Neural progenitor cell (in vitro differentiated cells): ENCODE measurements around the gene POU2F2. TPM values are rescaled to one million over a fixed set of nuclear protein-coding genes. Genes with fewer than 3 reads are reported as not detected.
A peak's percentile ranks its signal among the peaks of the same experiment; 100 is the strongest.

Experiments used
- DNase-seq: peaks from one replicate; pipeline ENCODE4 v3.0.0-alpha.2; 2016; ENCODE audit warnings: low spot score
- H2AFZ ChIP-seq: fragments of 200-600 bp; sonication (generic); replicated peaks from 2 replicates; pipeline ENCODE4 v1.6.1; 2016; ENCODE audit warnings: antibody characterized with exemption
- H3F3A ChIP-seq: fragments of 200-600 bp; sonication (generic); 2 replicates; pipeline ENCODE4 v1.6.1; 2016; ENCODE audit warnings: antibody characterized with exemption, low read depth
- H3K27ac ChIP-seq: fragments of 200-600 bp; sonication (generic); 2 replicates; pipeline ENCODE4 v1.5.1; 2016; ENCODE audit warnings: mild to moderate bottlenecking
- H3K27me3 ChIP-seq: fragments of 200-600 bp; sonication (generic); 2 replicates; pipeline ENCODE4 v1.6.1; 2016; ENCODE audit warnings: mild to moderate bottlenecking, moderate library complexity
- H3K36me3 ChIP-seq: fragments of 200-600 bp; sonication (generic); 2 replicates; pipeline ENCODE4 v1.5.1; 2016
- H3K4me1 ChIP-seq: fragments of 200-600 bp; sonication (generic); 2 replicates; pipeline ENCODE4 v1.6.1; 2016; ENCODE audit warnings: mixed run types
- H3K4me2 ChIP-seq: fragments of 200-600 bp; sonication (generic); 2 replicates; pipeline ENCODE4 v1.6.1; 2016
- H3K4me3 ChIP-seq: fragments of 200-600 bp; sonication (generic); 2 replicates; pipeline ENCODE4 v1.5.1; 2016
- H3K79me2 ChIP-seq: fragments of 200-600 bp; sonication (generic); 2 replicates; pipeline ENCODE4 v1.6.1; 2016; ENCODE audit warnings: low read depth
- H3K9ac ChIP-seq: fragments of 200-600 bp; sonication (generic); 2 replicates; pipeline ENCODE4 v1.6.1; 2016
- H3K9me3 ChIP-seq: fragments of 200-600 bp; sonication (generic); 2 replicates; pipeline ENCODE4 v1.5.1; 2016; ENCODE audit warnings: low read depth
- H4K20me1 ChIP-seq: fragments of 200-600 bp; sonication (generic); 2 replicates; pipeline ENCODE4 v1.6.1; 2016; ENCODE audit warnings: low read depth
- H3K27ac Mint-ChIP-seq: 3 replicates; pipeline ENCODE4 v1.8.0; 2021; ENCODE audit warnings: mixed read lengths
- H3K27me3 Mint-ChIP-seq: 2 replicates; pipeline ENCODE4 v1.8.0; 2022; ENCODE audit warnings: low read depth, mild to moderate bottlenecking, inconsistent platforms, moderate library complexity, mixed read lengths; ENCODE audit not compliant: insufficient read depth
- H3K36me3 Mint-ChIP-seq: 3 replicates; pipeline ENCODE4 v1.8.0; 2021; ENCODE audit warnings: mixed read lengths
- H3K4me1 Mint-ChIP-seq: 3 replicates; pipeline ENCODE4 v1.8.0; 2021; ENCODE audit warnings: mixed read lengths
- H3K4me3 Mint-ChIP-seq: 3 replicates; pipeline ENCODE4 v1.8.0; 2021; ENCODE audit warnings: mild to moderate bottlenecking, moderate library complexity, mixed read lengths
- H3K9me3 Mint-ChIP-seq: 3 replicates; pipeline ENCODE4 v1.8.0; 2020; ENCODE audit warnings: mixed read lengths
- EZH2 ChIP-seq: fragments of 200-600 bp; sonication (generic); IDR thresholded peaks from 2 replicates; pipeline ENCODE4 v1.6.1; 2017; ENCODE audit warnings: antibody characterized with exemption, mild to moderate bottlenecking, moderate library complexity
- EZH2phosphoT487 ChIP-seq: fragments of 200-600 bp; sonication (generic); IDR thresholded peaks from 2 replicates; pipeline ENCODE4 v1.6.1; 2017; ENCODE audit warnings: antibody characterized with exemption
- total RNA-seq: library from RNA; depleted of rRNA; stranded (reverse); fragments of >200 nt; gene quantifications from 2 replicates; pipeline ENCODE4 v1.2.3, GENCODE V29; 2015; ENCODE audit warnings: low replicate concordance
- TF ChIP-seq, protein P1 (sequence below): fragments of 200-600 bp; sonication (generic); IDR thresholded peaks from 2 replicates; pipeline ENCODE4 v1.5.1; 2017; ENCODE audit warnings: antibody characterized with exemption, mild to moderate bottlenecking

Gene POU2F2
- total RNA-seq, 1 donor from 2014 or later: 0.69 TPM

DNA sequence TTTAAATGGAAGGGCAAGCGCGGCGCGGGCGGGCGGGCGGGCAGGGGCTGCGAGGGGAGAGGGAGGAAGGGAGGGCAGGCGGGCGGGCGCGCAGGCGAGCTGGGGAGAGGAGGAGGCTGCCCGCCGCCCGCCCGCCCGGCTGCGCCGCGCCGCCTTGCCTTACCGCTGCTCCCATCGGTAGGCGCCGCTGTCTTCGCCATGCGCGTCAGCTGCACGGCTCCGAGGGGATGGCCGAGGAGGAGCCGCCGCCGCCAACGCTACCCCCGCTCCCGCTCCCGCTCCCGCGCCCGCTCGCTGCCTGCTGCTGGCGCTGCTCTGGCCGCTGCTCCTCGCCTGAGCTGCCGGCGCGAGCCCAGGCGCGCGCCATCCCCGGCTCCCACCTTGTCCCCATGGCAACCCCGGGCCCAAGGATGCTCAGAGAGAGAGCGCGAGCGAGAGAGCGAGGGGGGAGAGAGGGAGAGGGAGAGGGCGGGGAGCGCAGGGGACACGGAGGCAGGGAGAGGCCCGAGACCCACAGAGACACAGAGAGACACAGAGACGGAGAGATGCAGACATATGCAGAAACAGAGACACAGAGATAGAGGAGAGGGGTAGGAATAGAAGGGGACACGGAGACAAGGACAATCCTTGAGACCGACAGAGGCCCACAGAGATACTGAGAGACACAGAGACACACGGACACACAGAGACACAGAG, 44.9 kb upstream of the POU2F2 start:
- H3K9me3 ChIP-seq: no peaks in the 10 kb centered on the region
- H3K27ac Mint-ChIP-seq: no peak overlapping the region
- no peaks in the 10 kb centered on the region for H3K79me2 ChIP-seq
- no peak overlapping the region for H3K9ac ChIP-seq
- peak overlapping the region; percentile 98 for H3K4me2 ChIP-seq
- H3K4me1 Mint-ChIP-seq: peaks cover 20% of the 10 kb centered on the region
- H3K4me3 ChIP-seq: peak overlapping the region; percentile 61
- no peak overlapping the region for H3K4me3 Mint-ChIP-seq
- H3K27me3 Mint-ChIP-seq: peaks cover 40% of the 10 kb centered on the region
- TF ChIP-seq, protein P1, sequence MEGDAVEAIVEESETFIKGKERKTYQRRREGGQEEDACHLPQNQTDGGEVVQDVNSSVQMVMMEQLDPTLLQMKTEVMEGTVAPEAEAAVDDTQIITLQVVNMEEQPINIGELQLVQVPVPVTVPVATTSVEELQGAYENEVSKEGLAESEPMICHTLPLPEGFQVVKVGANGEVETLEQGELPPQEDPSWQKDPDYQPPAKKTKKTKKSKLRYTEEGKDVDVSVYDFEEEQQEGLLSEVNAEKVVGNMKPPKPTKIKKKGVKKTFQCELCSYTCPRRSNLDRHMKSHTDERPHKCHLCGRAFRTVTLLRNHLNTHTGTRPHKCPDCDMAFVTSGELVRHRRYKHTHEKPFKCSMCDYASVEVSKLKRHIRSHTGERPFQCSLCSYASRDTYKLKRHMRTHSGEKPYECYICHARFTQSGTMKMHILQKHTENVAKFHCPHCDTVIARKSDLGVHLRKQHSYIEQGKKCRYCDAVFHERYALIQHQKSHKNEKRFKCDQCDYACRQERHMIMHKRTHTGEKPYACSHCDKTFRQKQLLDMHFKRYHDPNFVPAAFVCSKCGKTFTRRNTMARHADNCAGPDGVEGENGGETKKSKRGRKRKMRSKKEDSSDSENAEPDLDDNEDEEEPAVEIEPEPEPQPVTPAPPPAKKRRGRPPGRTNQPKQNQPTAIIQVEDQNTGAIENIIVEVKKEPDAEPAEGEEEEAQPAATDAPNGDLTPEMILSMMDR: peak; percentile 51
- no peak for TF ChIP-seq EZH2
- peaks cover 4% of the 10 kb centered on the region for H3K4me1 ChIP-seq
- peak; percentile 96 for DNase-seq
- H4K20me1 ChIP-seq: peaks cover 41% of the 10 kb centered on the region
- H3K36me3 Mint-ChIP-seq: no peaks in the 10 kb centered on the region
- H3K9me3 Mint-ChIP-seq: no peaks in the 10 kb centered on the region
- peaks cover 38% of the 10 kb centered on the region for H3F3A ChIP-seq
- no peak overlapping the region for H3K27ac ChIP-seq
- H3K27me3 ChIP-seq: peaks cover 100% of the 10 kb centered on the region
- H3K36me3 ChIP-seq: no peaks in the 10 kb centered on the region
- peak overlapping the region; percentile 40 for H2AFZ ChIP-seq

DNA sequence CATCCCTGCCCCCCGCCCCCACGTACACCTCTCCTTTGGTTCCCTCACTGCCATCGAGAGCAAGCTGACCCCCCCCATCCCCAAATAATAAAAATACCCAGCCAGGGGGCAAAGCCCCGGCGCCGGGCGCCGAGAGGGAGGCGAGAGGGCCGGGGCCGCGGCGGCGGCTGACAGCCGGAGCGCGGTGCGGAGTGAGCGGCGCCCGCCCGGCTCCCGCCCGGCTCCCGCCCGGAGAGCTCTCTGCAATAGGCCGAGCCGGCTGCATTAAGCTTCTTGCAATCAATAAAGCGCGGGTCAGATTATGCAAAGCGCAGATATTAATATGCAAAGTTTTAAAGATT, 44.4 kb upstream of the POU2F2 start:
- Mint-ChIP-seq H3K27ac (no peak overlapping the region), H3K4me3 (peak overlapping the region; percentile 86), H3K36me3 (no peaks in the 10 kb centered on the region), H3K4me1 (peaks cover 25% of the 10 kb centered on the region), H3K9me3 (no peaks in the 10 kb centered on the region), H3K27me3 (peaks cover 39% of the 10 kb centered on the region)
- peaks cover 38% of the 10 kb centered on the region for H3F3A ChIP-seq
- no peaks in the 10 kb centered on the region for H3K9me3 ChIP-seq
- H3K9ac ChIP-seq: no peak overlapping the region
- peak overlapping the region; percentile 61 for H3K4me3 ChIP-seq
- peaks cover 100% of the 10 kb centered on the region for H3K27me3 ChIP-seq
- no peak overlapping the region for H3K27ac ChIP-seq
- H3K4me1 ChIP-seq: peaks cover 4% of the 10 kb centered on the region
- no peaks in the 10 kb centered on the region for H3K79me2 ChIP-seq
- no peaks in the 10 kb centered on the region for H3K36me3 ChIP-seq
- H2AFZ ChIP-seq: no peak overlapping the region
- H4K20me1 ChIP-seq: peaks cover 41% of the 10 kb centered on the region
- peak; percentile 76 for DNase-seq
- TF ChIP-seq EZH2phosphoT487 (no peak), EZH2 (peak; percentile 84)
- TF ChIP-seq, protein P1: no peak
- H3K4me2 ChIP-seq: peak overlapping the region; percentile 98

DNA sequence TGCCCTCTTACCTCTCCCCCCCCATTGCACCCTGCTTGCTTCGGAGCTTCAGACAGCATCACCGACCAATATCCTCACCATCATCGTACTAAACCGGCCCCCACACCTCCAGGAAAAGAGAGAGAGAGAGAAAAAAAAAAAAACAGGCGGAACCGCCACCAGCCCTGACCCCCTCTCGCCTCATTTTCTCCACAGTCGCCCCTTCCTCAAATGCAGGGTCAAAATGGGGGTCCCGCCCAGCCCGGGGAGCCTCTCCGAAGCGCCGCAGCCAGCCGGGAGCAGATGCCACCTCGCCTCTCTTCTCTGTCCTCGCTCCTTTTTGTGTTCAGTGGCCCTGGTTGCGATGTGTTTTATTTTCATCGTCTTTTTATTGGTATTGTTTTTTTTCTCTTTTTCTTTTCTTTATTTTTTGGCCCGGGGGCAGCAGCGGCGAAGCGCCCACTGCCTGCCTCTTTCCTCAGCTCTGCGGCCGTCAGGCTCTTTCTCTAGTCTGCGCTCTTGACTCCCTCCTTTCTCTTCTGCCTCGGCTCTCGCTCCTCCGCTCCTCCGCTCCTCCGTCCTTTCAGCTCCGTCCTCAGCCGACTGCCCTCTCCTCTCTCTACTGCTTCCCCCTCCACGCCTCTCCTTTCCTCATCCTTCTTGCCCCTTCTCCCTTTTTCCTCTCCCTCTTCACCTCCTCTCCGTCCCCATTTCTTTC, 43.9 kb upstream of the POU2F2 start:
- H3K27ac Mint-ChIP-seq: no peak overlapping the region
- peaks cover 95% of the 10 kb centered on the region for H3K27me3 ChIP-seq
- peak overlapping the region; percentile 86 for H3K4me3 Mint-ChIP-seq
- peaks cover 4% of the 10 kb centered on the region for H3K4me1 ChIP-seq
- H3K9me3 ChIP-seq: no peaks in the 10 kb centered on the region
- H3K36me3 Mint-ChIP-seq: no peaks in the 10 kb centered on the region
- no peak overlapping the region for H2AFZ ChIP-seq
- H3K9ac ChIP-seq: no peak overlapping the region
- peaks cover 29% of the 10 kb centered on the region for H3K4me1 Mint-ChIP-seq
- H3F3A ChIP-seq: peaks cover 38% of the 10 kb centered on the region
- peak; percentile 95 for TF ChIP-seq EZH2
- TF ChIP-seq EZH2phosphoT487: peak; percentile 82
- TF ChIP-seq, protein P1: no peak
- peak overlapping the region; percentile 61 for H3K4me3 ChIP-seq
- H3K27me3 Mint-ChIP-seq: peaks cover 38% of the 10 kb centered on the region
- H3K79me2 ChIP-seq: no peaks in the 10 kb centered on the region
- H3K27ac ChIP-seq: no peak overlapping the region
- H3K9me3 Mint-ChIP-seq: no peaks in the 10 kb centered on the region
- peak; percentile 65 for DNase-seq
- peaks cover 41% of the 10 kb centered on the region for H4K20me1 ChIP-seq
- H3K4me2 ChIP-seq: peak overlapping the region; percentile 98
- no peaks in the 10 kb centered on the region for H3K36me3 ChIP-seq
